Measurements from ENCODE around the gene ATP6V1G3.
"Not testable (repeated sequence)": the region's sequence is repeated elsewhere in the genome, so short reads cannot be mapped to it uniquely, and the experiment has no call there.

The ATP6V1G3 gene

GRCh38 chr1:198496216-198497143 is 44.0 kb downstream of the ATP6V1G3 start:
- DNase-seq (ENCODE audit: low read depth in 2 of 2), result no peak

- no peak for DNase-seq (ENCODE audit: low read depth in 2 of 2)
These were observed 44.8 kb downstream of the ATP6V1G3 start for GRCh38 chr1:198495631-198496030.

- no peak for DNase-seq (ENCODE audit: low read depth in 2 of 2)
These were observed 45.8 kb downstream of the ATP6V1G3 start for GRCh38 chr1:198494658-198495103.

GRCh38 chr1:198494139-198494538 is 46.3 kb downstream of the ATP6V1G3 start:
- no peak for DNase-seq (ENCODE audit: low read depth in 2 of 2)

- DNase-seq (ENCODE audit: low read depth in 2 of 2), result no peak
These were observed 47.2 kb downstream of the ATP6V1G3 start for GRCh38 chr1:198493329-198493728.

- no peak for DNase-seq (ENCODE audit: low read depth in 2 of 2)
These were observed 47.6 kb downstream of the ATP6V1G3 start for GRCh38 chr1:198492872-198493271.

GRCh38 chr1:198491596-198491995 is 48.9 kb downstream of the ATP6V1G3 start:
- no peak for DNase-seq (ENCODE audit: low read depth in 2 of 2)

GRCh38 chr1:198491028-198491427 is 49.5 kb downstream of the ATP6V1G3 start:
- no peak for DNase-seq (ENCODE audit: low read depth in 2 of 2)

GRCh38 chr1:198490224-198490623 is 50.3 kb downstream of the ATP6V1G3 start:
- no peak for DNase-seq (ENCODE audit: low read depth in 2 of 2)

GRCh38 chr1:198486903-198487302 is 53.6 kb downstream of the ATP6V1G3 start:
- DNase-seq (ENCODE audit: low read depth in 2 of 2), result no peak

GRCh38 chr1:198483645-198484044 is 56.8 kb downstream of the ATP6V1G3 start:
- DNase-seq (ENCODE audit: low read depth in 2 of 2), result no peak

- DNase-seq (ENCODE audit: low read depth in 2 of 2), result no peak
These were observed 57.5 kb downstream of the ATP6V1G3 start for GRCh38 chr1:198483006-198483405.

- DNase-seq (ENCODE audit: low read depth in 2 of 2), result no peak
These were observed 58.8 kb downstream of the ATP6V1G3 start for GRCh38 chr1:198481661-198482060.

- no peak for DNase-seq (ENCODE audit: low read depth in 2 of 2)
These were observed 59.6 kb downstream of the ATP6V1G3 start for GRCh38 chr1:198480876-198481275.

GRCh38 chr1:198477354-198477753 is 63.1 kb downstream of the ATP6V1G3 start:
- DNase-seq (ENCODE audit: low read depth in 2 of 2), result not testable (repeated sequence)

Measured in stimulated activated CD4-positive, alpha-beta T cell treated with anti-CD3 and anti-CD28 coated beads, Interleukin-15, amount 100 ng/mL, for 48 hours (primary cell).